ENCODE data around the gene CALY.

Gene CALY

DNA sequence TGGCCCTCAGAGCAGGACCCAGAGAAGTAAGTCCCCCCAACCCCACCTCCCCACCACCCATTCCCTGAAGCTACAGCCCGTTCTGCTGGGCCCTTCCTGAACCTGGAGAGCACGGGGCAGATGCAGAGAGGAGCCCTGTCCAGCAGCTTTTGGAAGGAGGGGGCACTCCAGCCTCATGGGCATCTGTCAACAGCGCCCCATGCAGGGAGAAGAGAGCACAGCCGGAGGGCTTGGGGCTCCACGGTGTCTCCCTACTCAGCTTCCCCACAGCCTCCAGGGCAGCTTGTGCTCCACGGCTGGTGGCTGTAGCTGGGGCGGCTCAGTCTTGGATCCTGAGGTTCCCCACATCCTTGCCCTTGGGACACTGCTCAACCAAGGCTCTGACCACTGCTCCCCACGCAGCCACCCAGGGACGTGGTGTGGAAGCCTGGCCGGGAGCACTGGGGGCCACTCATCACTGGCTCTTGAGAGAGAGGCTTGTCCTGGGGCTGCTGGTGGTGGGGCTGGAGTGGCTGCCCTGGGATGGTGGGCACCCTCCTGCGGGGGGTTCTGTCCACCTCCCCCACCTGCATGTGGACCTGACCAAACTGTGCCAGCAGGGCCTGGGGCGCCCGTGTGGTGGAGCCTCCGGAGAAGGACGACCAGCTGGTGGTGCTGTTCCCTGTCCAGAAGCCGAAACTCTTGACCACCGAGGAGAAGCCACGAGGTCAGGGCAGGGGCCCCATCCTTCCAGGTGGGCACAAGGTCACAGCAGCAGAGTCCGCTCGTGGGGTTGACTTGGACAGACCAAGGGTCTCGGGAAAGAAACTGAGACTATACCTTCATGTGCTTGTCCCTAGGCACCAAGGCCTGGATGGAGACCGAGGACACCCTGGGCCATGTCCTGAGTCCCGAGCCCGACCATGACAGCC lies 15.0 kb upstream of the CALY start:
- DNase-seq (ENCODE audit: low read depth in 2 of 2), result no peak

DNA sequence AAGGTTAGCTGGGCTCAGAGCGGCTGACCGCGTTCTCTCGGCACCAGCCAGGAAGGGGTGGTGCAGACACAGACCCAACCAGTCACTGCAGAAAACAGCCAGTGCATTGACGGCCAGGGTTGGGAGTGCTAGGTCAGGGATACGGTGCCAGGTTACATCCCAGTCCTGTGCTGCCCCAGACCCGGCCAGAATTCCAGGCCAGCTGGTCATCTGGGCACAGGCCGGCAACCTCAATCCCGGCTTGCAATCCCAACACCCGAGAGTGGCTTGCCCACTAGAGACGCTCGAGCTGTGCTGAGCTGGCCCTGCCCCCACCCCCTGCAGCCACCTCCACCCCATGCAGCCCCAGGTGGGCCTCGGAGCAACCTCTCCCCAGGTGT lies 14.2 kb upstream of the CALY start:
- DNase-seq (ENCODE audit: low read depth in 2 of 2), result no peak

DNA sequence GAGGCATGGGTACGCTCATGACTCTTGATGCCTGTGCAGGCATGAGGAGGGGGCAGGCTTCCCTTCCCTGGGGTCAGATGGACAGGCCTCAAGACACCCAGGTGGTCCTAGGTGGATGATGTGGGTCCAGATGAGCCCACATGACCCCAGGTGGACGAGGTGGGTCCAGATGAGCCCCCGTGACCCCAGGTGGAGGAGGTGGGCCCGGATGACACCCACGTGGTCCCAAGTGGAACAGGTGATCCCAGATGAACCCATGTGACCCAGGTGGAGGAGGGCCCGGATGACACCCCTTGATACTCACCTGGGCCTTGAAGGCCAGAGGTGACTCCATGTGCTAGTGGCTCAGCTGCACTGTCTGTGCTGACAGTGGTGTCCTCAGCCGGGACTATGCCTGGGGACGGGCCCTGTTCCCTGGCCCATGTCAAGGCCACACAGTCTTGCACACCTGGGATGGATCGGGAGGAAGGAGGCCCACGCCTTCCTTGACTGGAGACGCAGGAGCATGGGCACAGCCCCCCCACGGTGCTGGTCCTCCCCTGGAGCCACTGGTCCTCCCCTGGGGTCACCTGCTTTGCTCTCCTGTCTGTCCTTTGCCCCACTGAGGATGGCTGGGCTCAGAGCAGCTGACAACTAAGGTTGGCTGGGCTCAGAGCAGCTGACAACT lies 13.7 kb upstream of the CALY start:
- no peak for DNase-seq (ENCODE audit: low read depth in 2 of 2)

DNA sequence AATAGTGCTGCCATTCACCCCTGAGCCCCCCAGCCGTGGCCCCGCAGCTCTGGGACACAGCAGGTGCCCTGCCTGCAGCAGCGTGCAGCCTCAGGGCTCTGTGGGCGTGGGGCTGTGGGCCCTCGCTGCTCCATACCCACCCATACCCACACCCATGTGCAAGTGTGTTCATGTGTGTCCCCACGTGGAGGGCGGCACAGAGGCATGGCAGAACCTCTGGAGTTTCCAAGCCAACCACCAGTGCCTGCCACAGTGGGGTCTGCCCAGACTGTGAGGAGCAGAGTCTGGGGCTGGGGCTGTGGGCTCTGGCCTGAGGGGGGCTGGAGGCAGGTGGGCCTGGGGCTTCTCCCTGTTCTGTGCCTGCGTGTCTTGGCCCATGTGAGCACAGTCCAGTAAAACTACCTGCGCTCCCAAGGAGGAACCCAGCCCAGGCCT lies 12.9 kb upstream of the CALY start:
- no peak for DNase-seq (ENCODE audit: low read depth in 2 of 2)

GRCh38 chr10:133349160-133349568 lies 12.5 kb upstream of the CALY start:
- DNase-seq (ENCODE audit: low read depth in 2 of 2), result no peak

DNA sequence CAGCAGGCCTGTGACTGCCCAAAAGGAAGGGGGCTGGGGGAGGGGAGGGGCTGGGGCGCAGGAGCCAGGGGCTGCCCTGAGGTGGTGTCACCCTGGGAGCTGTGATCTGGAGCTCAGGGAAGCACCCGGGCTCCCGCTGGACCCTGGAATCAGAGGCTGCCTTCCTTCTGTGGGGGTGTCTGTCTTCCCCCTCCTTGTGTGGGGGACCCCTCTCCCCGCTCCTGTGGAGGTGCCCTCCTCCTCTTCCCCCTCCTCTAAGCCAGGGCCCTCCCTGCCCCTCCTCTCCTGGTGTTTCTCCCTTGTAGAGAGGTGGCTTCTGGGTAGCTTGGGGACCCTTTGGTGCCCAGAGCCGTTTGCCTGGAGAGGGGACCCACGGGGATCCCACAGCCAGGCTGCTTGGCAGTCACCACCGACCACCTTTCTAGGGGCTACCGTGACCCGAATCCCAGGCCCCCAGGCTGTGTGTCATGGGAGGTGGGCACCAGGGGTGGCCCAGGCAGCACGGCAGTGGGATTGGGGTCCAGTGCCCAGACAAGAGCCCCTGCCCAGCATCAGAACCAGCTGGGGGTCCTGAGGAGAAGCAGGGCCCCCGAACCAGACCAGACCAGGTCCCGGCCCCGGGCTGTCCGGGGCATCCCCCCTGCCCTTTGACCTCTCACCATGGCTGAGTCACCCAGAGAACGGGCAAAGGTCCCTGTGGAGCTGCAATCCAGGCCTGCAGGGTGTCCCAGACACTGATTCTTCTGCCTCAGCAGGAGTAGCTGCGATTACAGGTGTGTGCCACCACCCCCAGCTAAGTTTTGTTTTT lies 11.2 kb upstream of the CALY start:
- DNase-seq (ENCODE audit: low read depth in 2 of 2), result no peak

GRCh38 chr10:133346413-133346812 lies 9.7 kb upstream of the CALY start:
- DNase-seq (ENCODE audit: low read depth in 2 of 2), result no peak

DNA sequence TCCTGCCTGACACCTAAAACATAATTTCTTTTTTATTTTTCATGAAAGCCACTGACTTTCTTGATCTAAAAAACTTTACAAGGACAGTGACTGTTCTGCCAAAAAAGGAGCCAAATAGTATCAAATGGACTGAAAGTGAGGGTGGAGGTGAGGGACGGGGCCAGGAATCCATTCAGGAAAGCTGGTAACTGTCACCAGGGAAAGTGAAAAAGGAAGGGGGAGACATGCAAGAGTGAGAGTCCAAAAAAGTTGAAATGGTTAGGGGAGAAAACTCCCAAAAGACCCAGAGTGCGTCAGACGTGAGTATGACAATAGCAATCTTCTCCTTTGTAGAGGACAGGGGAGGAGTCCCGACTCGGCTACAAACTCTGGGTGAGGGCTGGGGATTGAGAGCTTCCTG lies 7.5 kb upstream of the CALY start:
- no peak for DNase-seq (ENCODE audit: low read depth in 2 of 2)

GRCh38 chr10:133343558-133343957 lies 6.9 kb upstream of the CALY start:
- no peak for DNase-seq (ENCODE audit: low read depth in 2 of 2)

- no peak for DNase-seq (ENCODE audit: low read depth in 2 of 2)
Measured at GRCh38 chr10:133342942-133343341, 6.2 kb upstream of the CALY start.

DNA sequence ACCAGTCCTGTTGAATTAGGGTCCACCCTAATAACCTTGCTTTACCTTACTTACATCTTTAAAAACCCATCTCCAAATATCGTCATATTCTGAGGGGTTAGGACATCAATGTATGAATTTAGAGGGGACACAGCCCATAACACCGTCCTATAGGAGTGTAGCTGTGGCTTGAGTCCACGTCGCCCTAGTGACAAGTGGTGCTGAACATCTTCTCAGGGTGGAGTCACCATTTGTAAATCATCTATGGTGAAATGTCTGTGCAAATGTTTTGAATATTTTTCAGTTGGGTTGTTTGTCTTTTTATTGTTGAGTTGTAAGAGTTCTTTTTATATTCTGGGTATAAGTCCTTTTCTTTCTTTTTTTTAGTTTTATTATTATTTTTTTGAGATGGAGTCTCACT lies 5.3 kb upstream of the CALY start:
- no peak for DNase-seq (ENCODE audit: low read depth in 2 of 2)

DNA sequence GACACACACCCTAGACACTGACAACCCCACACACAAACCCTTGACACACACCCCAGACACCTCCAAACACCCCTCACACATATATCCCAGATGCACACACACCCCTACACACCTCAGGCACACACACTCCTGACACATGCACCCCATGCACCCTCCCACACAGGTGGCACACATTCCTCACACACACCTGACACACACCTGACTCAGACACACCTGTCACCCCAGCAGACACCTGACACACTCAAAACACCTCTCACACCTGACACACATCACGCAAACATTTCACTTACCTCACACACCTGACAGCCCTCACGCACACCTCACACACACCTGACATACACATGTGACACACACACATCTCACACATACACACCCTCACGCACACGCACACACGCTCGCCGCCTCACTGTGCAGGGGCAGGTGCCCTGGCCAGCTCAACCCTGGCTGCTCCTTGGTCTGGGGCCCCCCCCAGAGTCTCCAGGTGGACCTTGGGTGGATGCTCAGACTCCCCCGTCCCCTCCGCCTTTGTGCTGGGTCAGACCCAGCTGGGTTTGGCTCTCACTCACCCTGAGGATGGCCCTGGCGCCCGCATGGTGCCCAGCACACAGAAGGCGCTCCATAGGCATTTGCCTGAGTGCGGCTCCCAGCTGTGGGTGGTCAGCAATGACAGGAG lies 3.1 kb upstream of the CALY start:
- DNase-seq (ENCODE audit: low read depth in 2 of 2), result no peak

- no peak for DNase-seq (ENCODE audit: low read depth in 2 of 2)
Measured at GRCh38 chr10:133338080-133339071, 1.7 kb upstream of the CALY start.

DNA sequence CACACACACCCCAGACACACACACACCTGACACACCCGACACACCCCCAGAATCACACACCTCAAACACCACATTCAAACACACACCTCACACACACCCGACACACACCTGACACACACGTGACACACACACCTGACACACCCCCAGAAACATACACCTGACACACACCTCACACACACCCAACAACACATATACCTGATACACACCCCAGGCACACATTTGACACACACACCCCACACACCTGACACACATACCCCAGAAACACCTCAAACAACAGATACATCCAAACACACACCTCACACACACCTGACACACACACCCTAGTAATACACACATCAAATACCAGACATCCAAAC lies 652 bp upstream of the CALY start:
- no peak for DNase-seq (ENCODE audit: low read depth in 2 of 2)

DNA sequence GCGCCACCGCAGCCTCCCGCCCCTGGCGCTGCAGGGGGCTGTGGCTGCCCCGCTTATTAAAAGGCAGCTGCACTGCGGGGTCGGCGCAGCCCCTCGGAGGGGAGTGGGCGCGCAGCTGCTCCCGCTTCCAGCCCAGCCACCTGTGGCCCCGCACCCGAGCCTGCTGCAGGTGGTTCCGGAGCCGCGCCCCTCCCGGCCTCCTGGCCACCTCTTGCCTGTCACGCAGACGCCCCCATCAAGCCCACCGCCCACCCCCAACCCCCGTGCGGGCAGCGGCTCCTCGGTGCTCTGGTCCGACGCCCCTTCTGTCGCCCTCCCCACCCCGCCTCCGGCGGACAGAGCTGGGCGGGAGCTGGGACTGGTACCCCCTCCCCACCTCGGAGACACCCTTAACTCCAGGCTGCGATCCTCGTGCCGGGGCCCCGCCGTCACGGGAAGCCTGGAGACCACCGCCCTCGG lies 549 bp downstream of the CALY start:
- DNase-seq (ENCODE audit: low read depth in 2 of 2), result no peak

- no peak for DNase-seq (ENCODE audit: low read depth in 2 of 2)
Measured at GRCh38 chr10:133335246-133336117, 1.2 kb downstream of the CALY start.

DNA sequence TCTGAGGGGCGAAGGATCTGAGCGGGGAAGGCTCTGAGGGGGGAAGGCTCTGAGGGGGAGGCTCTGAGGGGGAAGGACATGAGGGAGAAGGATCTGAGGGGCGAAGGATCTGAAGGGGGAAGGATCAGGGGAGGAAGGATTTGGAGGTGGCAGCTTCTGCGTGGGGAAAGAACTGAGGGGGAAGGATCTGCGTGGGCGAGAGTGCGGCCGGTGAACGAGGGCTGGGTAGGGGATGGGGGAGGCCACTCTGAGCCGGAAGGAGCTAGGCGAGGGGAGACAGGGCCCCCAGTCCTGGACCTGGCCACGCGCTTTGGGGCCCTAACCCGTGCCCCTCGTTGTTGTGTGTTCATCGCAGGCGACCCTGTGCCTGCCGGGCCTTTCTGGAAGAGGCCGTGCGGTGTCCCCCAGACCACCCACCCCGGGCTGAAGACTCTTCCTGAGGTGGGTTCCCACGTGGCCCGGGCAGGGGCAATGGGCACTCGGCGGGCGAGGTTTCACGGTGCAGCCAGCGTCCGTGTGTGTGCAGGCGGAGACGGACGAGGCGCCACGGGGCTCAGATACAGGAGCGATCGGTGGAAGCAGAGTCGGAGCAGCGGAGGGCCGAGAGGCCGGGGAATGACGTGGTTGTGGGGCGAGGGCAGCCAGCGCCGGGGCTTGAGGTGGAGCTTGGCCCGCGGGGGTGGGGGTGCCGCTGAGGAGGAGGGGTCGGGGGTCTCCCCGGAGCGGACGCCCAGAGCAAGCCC lies 2.0 kb downstream of the CALY start:
- no peak for DNase-seq (ENCODE audit: low read depth in 2 of 2)

DNA sequence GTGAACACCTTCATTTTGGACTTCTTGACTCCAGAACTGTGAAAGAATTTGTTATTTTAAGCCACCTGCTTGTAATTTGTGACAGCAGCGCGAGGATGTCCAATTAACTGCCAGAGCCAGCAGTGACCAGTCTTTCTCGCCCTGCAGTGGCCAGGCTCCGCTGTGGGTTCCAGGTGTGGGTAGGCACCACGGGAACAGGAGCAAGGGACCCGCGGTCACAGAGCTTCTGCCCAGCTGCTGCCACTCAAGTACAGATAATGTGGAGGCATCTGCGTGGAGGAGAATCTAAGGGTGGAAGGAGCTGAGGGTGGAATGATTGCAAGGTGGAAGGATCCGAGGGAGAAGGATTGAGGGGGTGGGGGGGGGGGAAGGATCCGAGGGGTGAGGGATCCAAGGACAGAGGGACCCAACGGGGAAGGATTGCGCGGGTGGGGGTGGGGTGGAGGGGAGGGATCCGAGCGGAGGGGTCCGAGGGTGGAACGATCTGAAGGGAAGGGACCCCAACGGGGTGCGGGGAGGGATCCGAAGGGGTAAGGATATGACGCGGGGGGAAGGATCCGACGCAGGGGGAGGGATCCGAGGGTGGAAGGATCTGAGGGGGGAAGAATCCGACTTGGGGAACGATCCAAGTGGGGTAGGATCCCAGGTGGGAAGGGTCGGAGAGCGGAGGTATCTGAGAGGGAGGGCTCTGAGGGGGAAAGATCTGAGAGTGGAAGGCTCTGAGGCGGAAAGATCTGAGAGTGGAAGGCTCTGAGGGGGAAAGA lies 3.6 kb downstream of the CALY start:
- no peak for DNase-seq (ENCODE audit: low read depth in 2 of 2)

All from fibroblast of skin of left biceps (primary cell).